Measurements from ENCODE around the gene BAIAP3. TPM values are rescaled to one million over a fixed set of nuclear protein-coding genes. Genes with fewer than 3 reads are reported as not detected.
A peak's percentile ranks its signal among the peaks of the same experiment; 100 is the strongest.

Gene BAIAP3
- total RNA-seq, 1 experiment from 2014 or later = 6.8 TPM

DNA sequence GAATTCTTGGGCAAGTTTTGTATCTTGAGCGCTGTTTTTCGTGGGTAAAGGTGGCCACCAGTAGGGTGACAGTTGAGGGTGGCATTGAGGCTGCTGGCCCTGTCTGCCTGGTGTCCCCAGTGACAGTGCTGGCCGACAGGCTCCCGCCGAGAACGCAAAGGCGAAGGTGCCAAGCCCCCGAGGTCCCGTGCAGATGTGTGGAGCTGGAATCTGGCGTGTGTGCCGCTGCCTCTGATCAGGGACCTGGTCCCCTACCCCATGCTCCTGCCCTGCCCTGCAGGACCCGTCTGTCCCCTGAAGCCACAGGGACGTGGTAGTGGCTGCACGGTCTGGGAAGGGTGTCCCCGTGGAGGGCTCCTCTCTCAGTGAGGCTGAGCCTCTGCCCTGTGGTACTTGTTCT lies 20.5 kb upstream of the BAIAP3 start:
- Mint-ChIP-seq H3K27ac (peak overlapping the region; percentile 40 to 85 (median 44); a peak in 3 of 7 replicates), H3K27me3 (ENCODE audit: low read depth) (no peaks in the 10 kb centered on the region), H3K4me3 (peak overlapping the region; percentile 20 to 22; a peak in 2 of 5 replicates), H3K4me1 (peaks cover 13 to 20% of the 10 kb centered on the region in 2 experiments), H3K9me3 (peaks cover 4 to 6% of the 10 kb centered on the region in 2 experiments), H3K36me3 (ENCODE audit: insufficient read depth in 1 of 3, low read depth in 3 of 3) (peaks cover 41 to 60% (median 55%) of the 10 kb centered on the region in 3 experiments)
- H3K18ac ChIP-seq (ENCODE audit: insufficient read length, low read depth, low read length) = no peak overlapping the region
- peaks cover 9% of the 10 kb centered on the region for H3K79me1 ChIP-seq (ENCODE audit: insufficient read depth, low read depth, low read length, poor library complexity, severe bottlenecking)
- H3K27ac ChIP-seq (ENCODE audit: insufficient read length, low read depth, low read length) = no peak overlapping the region
- H2AFZ ChIP-seq (ENCODE audit: low read length) = no peak overlapping the region
- no peaks in the 10 kb centered on the region for H3K27me3 ChIP-seq (ENCODE audit: insufficient read depth, low read length)
- no peak overlapping the region for H3T11ph ChIP-seq (ENCODE audit: low read length)
- no CpG with 5 or more reads among the region's 15 CpGs for WGBS (ENCODE audit: extremely low coverage, insufficient read length, low lambda C conversion rate)
- no peak overlapping the region for H3K23ac ChIP-seq (ENCODE audit: insufficient read length, low read depth, low read length)
- peaks cover 5% of the 10 kb centered on the region for H4K20me1 ChIP-seq (ENCODE audit: control insufficient read depth, insufficient read depth, insufficient read length)
- H2BK5ac ChIP-seq (ENCODE audit: insufficient read length, low read length) = no peak overlapping the region
- H4K5ac ChIP-seq (ENCODE audit: insufficient read length, low read depth, low read length) = no peak overlapping the region
- TF ChIP-seq, protein P1, sequence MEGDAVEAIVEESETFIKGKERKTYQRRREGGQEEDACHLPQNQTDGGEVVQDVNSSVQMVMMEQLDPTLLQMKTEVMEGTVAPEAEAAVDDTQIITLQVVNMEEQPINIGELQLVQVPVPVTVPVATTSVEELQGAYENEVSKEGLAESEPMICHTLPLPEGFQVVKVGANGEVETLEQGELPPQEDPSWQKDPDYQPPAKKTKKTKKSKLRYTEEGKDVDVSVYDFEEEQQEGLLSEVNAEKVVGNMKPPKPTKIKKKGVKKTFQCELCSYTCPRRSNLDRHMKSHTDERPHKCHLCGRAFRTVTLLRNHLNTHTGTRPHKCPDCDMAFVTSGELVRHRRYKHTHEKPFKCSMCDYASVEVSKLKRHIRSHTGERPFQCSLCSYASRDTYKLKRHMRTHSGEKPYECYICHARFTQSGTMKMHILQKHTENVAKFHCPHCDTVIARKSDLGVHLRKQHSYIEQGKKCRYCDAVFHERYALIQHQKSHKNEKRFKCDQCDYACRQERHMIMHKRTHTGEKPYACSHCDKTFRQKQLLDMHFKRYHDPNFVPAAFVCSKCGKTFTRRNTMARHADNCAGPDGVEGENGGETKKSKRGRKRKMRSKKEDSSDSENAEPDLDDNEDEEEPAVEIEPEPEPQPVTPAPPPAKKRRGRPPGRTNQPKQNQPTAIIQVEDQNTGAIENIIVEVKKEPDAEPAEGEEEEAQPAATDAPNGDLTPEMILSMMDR (conservative IDR thresholded peaks at IDR 0.05) = no peak
- peaks cover 47% of the 10 kb centered on the region for H3K79me2 ChIP-seq (ENCODE audit: insufficient read depth, low read length)
- no peaks in the 10 kb centered on the region; the same call in 1 of the 2 replicates for H3K4me1 ChIP-seq (ENCODE audit: insufficient read depth, low read length)
- no peak overlapping the region for H2AK5ac ChIP-seq (ENCODE audit: insufficient read length, low read length)
- no peak overlapping the region for H4K91ac ChIP-seq (ENCODE audit: insufficient read length, low read depth, low read length)
- no peak overlapping the region for H4K8ac ChIP-seq (replicated peaks; ENCODE audit: insufficient read length, low read depth, low read length)
- no peak overlapping the region for H2BK120ac ChIP-seq (ENCODE audit: low read depth, low read length, poor library complexity, severe bottlenecking)
- H2BK15ac ChIP-seq (ENCODE audit: low read depth, low read length) = no peak overlapping the region
- H3K14ac ChIP-seq (ENCODE audit: insufficient read depth, low read length) = no peak overlapping the region
- no peak overlapping the region for H3K4me2 ChIP-seq (ENCODE audit: insufficient read depth, insufficient read length, low read length)
- H3K9ac ChIP-seq (ENCODE audit: extremely low read depth, insufficient read length, low read length) = no peak overlapping the region
- peaks cover 13% of the 10 kb centered on the region for H3K23me2 ChIP-seq (ENCODE audit: insufficient read length, low read depth, low read length, poor library complexity, severe bottlenecking)
- no peaks in the 10 kb centered on the region for H3K9me3 ChIP-seq (ENCODE audit: control insufficient read depth, low read depth, low read length)
- DNase-seq = no peak
- H2BK12ac ChIP-seq (ENCODE audit: insufficient read length, low read depth, low read length) = no peak overlapping the region
- no peak overlapping the region for H3K56ac ChIP-seq (ENCODE audit: insufficient read length, low read depth, low read length)
- H3K4ac ChIP-seq (ENCODE audit: low read depth, low read length) = no peak overlapping the region
- H2BK20ac ChIP-seq (ENCODE audit: low read depth, low read length, poor library complexity, severe bottlenecking) = no peak overlapping the region

Measured in H9 (cell line).